C4-2B (cell line): ENCODE results near the gene ARAP2.

Experiments used
- CTCF ChIP-seq: fragments of 450-650 bp; conservative IDR thresholded peaks from 2 replicates; pipeline ENCODE4 v1.5.1; 2017; ENCODE audit warnings: mild to moderate bottlenecking
- ZFX ChIP-seq: fragments of 450-650 bp; IDR thresholded peaks from 2 replicates; pipeline ENCODE4 v1.6.1; 2017

- no peak for TF ChIP-seq CTCF
- no peak for TF ChIP-seq ZFX
These were observed 20.0 kb upstream of the ARAP2 start for GRCh38 chr4:36264207-36264826.
